Fibroblast of pulmonary artery (primary cell): ENCODE results near the gene STIP1.

Source experiments
- DNase-seq: peaks from one replicate; pipeline ENCODE4 v3.0.0-alpha.2; 2010; ENCODE audit warnings: low read depth
- H3K4me3 ChIP-seq: replicated peaks from 2 replicates; pipeline ENCODE4 v1.5.1; 2011; ENCODE audit warnings: low read depth, mild to moderate bottlenecking, control low read depth, low read length, moderate library complexity
- CTCF ChIP-seq: IDR thresholded peaks from 2 replicates; pipeline ENCODE4 v1.5.1; 2011; ENCODE audit warnings: mild to moderate bottlenecking, control low read depth, low read length, inconsistent platforms; ENCODE audit errors: missing control alignments

STIP1 gene

GRCh38 chr11:64208086-64208795 lies 22.3 kb downstream of the STIP1 start:
- peak overlapping the region; percentile 12 for H3K4me3 ChIP-seq
- DNase-seq = no peak
- TF ChIP-seq CTCF = no peak

- TF ChIP-seq CTCF = no peak
- H3K4me3 ChIP-seq = no peak overlapping the region
- no peak for DNase-seq
Observed at GRCh38 chr11:64208796-64209562, 23.0 kb downstream of the STIP1 start.

- DNase-seq = no peak
- TF ChIP-seq CTCF = no peak
- no peak overlapping the region for H3K4me3 ChIP-seq
Observed at GRCh38 chr11:64209563-64209843, 23.5 kb downstream of the STIP1 start.

- no peak overlapping the region for H3K4me3 ChIP-seq
- no peak for DNase-seq
- TF ChIP-seq CTCF = no peak
Observed at GRCh38 chr11:64210301-64211020, 24.5 kb downstream of the STIP1 start.

GRCh38 chr11:64211181-64211872 lies 25.4 kb downstream of the STIP1 start:
- DNase-seq = no peak
- H3K4me3 ChIP-seq = no peak overlapping the region
- TF ChIP-seq CTCF = no peak

- no peak for TF ChIP-seq CTCF
- no peak for DNase-seq
- H3K4me3 ChIP-seq = no peak overlapping the region
Observed at GRCh38 chr11:64216879-64217278, 30.9 kb downstream of the STIP1 start.
